ENCODE data around the gene ZNF626.
"Not testable (repeated sequence)": the region's sequence is repeated elsewhere in the genome, so short reads cannot be mapped to it uniquely, and the experiment has no call there.

ZNF626 gene

DNA sequence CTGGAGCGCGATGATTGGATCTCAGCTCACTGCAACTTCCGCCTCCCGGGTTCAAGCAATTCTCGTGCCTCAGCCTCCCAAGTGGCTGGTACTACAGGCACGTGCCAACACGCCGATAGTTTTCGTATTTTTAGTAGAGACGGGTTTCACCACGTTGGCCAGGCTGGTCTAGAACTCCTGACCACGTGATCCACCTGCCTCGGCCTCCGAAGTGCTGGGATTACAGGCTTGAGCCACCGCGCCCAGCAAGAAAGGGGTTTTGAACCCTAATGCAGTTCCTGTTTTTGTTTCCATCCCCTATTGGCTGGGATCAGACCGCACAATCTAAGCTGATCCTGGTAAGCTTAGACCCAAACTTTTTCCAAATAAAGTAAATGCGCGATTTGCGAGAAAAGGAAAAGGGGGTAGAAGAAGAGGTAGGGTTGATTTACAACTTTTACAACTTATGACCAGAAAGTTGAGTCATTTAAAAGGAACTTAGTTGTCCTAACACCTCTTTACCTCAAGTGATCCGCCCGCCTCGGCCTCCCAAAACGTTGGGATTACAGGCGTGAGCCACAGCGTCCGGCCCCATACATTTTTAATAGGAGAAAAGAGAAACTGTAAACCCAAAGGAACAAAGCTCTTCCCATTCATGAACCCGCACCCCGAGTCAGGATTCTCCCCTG, 764 bp downstream of the ZNF626 start:
- no peak for DNase-seq (ENCODE audit: extremely low spot score)
- POLR2A ChIA-PET, result no interaction called here
- TF ChIP-seq BHLHE40 (IDR thresholded peaks at IDR 0.05; ENCODE audit: borderline replicate concordance), result no peak
- no peak for TF ChIP-seq ELF4 (IDR thresholded peaks at IDR 0.05)
- TF ChIP-seq CTBP1 (IDR thresholded peaks at IDR 0.05; ENCODE audit: borderline replicate concordance), result no peak
- no peak for TF ChIP-seq SP1 (IDR thresholded peaks at IDR 0.05)
- TF ChIP-seq TARDBP (IDR thresholded peaks at IDR 0.05), result no peak
- TF ChIP-seq L3MBTL2 (conservative IDR thresholded peaks at IDR 0.05), result no peak
- no peak for TF ChIP-seq HDGF (IDR thresholded peaks at IDR 0.05; ENCODE audit: borderline replicate concordance)
- no peak for TF ChIP-seq LEF1 (IDR thresholded peaks at IDR 0.05; ENCODE audit: borderline replicate concordance)
- TF ChIP-seq SUZ12 (IDR thresholded peaks at IDR 0.05), result no peak
- no peak for TF ChIP-seq FOXK2 (IDR thresholded peaks at IDR 0.05)
- no peak for TF ChIP-seq FOXM1 (IDR thresholded peaks at IDR 0.05; ENCODE audit: borderline replicate concordance)
- no peak for TF ChIP-seq FOXA1 (IDR thresholded peaks at IDR 0.05)
- TF ChIP-seq ZNF384 (IDR thresholded peaks at IDR 0.05), result no peak
- TF ChIP-seq PKNOX1 (IDR thresholded peaks at IDR 0.05), result no peak
- TF ChIP-seq ARNT (IDR thresholded peaks at IDR 0.05), result no peak
- TF ChIP-seq NFRKB (IDR thresholded peaks at IDR 0.05), result no peak
- CTCF ChIA-PET, result no interaction called here

GRCh38 chr19:20640545-20640944, 20.8 kb downstream of the ZNF626 start:
- DNase-seq (ENCODE audit: extremely low spot score), result no peak
- ChIA-PET CTCF (no interaction called here), POLR2A (no interaction called here)
- TF ChIP-seq FOXM1 (IDR thresholded peaks at IDR 0.05; ENCODE audit: borderline replicate concordance), result no peak
- TF ChIP-seq L3MBTL2 (conservative IDR thresholded peaks at IDR 0.05), result no peak
- no peak for TF ChIP-seq FOXK2 (IDR thresholded peaks at IDR 0.05)
- TF ChIP-seq ARNT (IDR thresholded peaks at IDR 0.05), result no peak
- no peak for TF ChIP-seq TARDBP (IDR thresholded peaks at IDR 0.05)
- no peak for TF ChIP-seq SUZ12 (IDR thresholded peaks at IDR 0.05)
- TF ChIP-seq ELF4 (IDR thresholded peaks at IDR 0.05), result no peak
- TF ChIP-seq SP1 (IDR thresholded peaks at IDR 0.05), result no peak
- no peak for TF ChIP-seq BHLHE40 (IDR thresholded peaks at IDR 0.05; ENCODE audit: borderline replicate concordance)
- TF ChIP-seq HDGF (IDR thresholded peaks at IDR 0.05; ENCODE audit: borderline replicate concordance), result no peak
- no peak for TF ChIP-seq CTBP1 (IDR thresholded peaks at IDR 0.05; ENCODE audit: borderline replicate concordance)
- TF ChIP-seq PKNOX1 (IDR thresholded peaks at IDR 0.05), result no peak
- no peak for TF ChIP-seq FOXA1 (IDR thresholded peaks at IDR 0.05)
- TF ChIP-seq NFRKB (IDR thresholded peaks at IDR 0.05), result no peak
- no peak for TF ChIP-seq ZNF384 (IDR thresholded peaks at IDR 0.05)
- TF ChIP-seq LEF1 (IDR thresholded peaks at IDR 0.05; ENCODE audit: borderline replicate concordance), result no peak

- ChIA-PET CTCF (no interaction called here), POLR2A (no interaction called here)
- no peak for DNase-seq (ENCODE audit: extremely low spot score)
- no peak for TF ChIP-seq ZNF384 (IDR thresholded peaks at IDR 0.05)
- TF ChIP-seq SUZ12 (IDR thresholded peaks at IDR 0.05), result no peak
Observed at GRCh38 chr19:20640023-20640422, 21.3 kb downstream of the ZNF626 start.

DNA sequence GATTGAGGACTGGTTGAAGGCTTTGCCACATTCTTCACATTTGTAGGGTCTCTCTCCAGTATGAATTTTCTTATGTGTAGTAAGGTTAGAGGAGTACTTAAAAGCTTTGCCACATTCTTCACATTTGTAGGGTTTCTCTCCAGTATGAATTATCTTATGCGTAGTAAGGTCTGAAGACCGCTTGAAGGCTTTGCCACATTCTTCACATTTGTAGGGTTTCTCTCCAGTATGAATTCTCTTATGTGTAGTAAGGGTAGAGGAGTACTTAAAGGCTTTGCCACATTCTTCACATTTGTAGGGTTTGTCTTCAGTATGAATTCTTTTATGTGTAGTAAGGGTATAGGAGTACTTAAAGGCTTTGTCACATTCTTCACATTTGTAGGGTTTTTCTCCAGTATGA, 36.8 kb downstream of the ZNF626 start:
- CTCF ChIA-PET, result not testable (repeated sequence)

GRCh38 chr19:20616071-20616470, 45.3 kb downstream of the ZNF626 start:
- no peak for DNase-seq (ENCODE audit: extremely low spot score)
- CTCF ChIA-PET, result no interaction called here
- TF ChIP-seq LEF1 (IDR thresholded peaks at IDR 0.05; ENCODE audit: borderline replicate concordance) (no peak), ARNT (IDR thresholded peaks at IDR 0.05) (no peak), ZNF384 (IDR thresholded peaks at IDR 0.05) (no peak), PKNOX1 (IDR thresholded peaks at IDR 0.05) (no peak), CTBP1 (IDR thresholded peaks at IDR 0.05; ENCODE audit: borderline replicate concordance) (no peak), HDGF (IDR thresholded peaks at IDR 0.05; ENCODE audit: borderline replicate concordance) (no peak), SP1 (IDR thresholded peaks at IDR 0.05) (no peak)
- POLR2A ChIA-PET, result no interaction called here

More for the DNA sequence above, 36.8 kb downstream of the ZNF626 start:
- POLR2A ChIA-PET; DNase-seq (ENCODE audit: extremely low spot score): not testable (repeated sequence)

GRCh38 chr19:20614971-20615370, 46.4 kb downstream of the ZNF626 start:
- DNase-seq (ENCODE audit: extremely low spot score); CTCF ChIA-PET; POLR2A ChIA-PET: not testable (repeated sequence)

DNA sequence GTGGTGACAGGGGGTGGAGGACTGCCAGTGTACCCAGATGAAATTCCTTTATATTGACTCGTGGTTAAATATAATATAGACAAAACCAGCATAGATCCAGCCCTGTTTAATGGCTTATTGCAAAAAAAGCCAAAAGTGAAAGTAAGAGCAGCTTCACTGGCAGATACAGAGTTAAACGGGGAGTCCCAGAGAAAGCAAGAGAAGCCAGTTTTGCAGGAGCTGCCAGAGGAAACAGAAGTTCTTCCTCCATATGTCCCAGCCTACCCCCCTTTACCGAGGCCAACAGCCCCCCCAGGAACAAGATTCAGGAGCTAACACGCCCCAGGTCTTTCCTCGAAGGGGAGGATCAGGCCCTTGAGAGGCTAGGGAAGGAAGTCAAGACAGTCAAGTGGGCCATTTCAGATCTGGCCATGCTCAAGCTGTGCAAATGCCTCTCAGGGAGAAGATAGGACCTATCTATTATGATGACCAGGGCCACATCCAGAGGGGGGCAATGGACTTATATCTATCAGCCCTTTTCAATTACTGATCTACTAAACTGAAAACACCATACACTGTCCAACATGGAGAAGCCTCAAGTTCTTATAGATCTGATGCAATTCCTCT, 48.6 kb downstream of the ZNF626 start:
- CTCF ChIA-PET, result no interaction called here
- POLR2A ChIA-PET, result no interaction called here
- no peak for DNase-seq (ENCODE audit: extremely low spot score)
- TF ChIP-seq HDGF (IDR thresholded peaks at IDR 0.05; ENCODE audit: borderline replicate concordance) (no peak), FOXA1 (IDR thresholded peaks at IDR 0.05) (no peak), FOXM1 (IDR thresholded peaks at IDR 0.05; ENCODE audit: borderline replicate concordance) (no peak), CTBP1 (IDR thresholded peaks at IDR 0.05; ENCODE audit: borderline replicate concordance) (no peak), NFRKB (IDR thresholded peaks at IDR 0.05) (no peak), PKNOX1 (IDR thresholded peaks at IDR 0.05) (no peak), TARDBP (IDR thresholded peaks at IDR 0.05) (no peak), FOXK2 (IDR thresholded peaks at IDR 0.05) (no peak), SUZ12 (IDR thresholded peaks at IDR 0.05) (no peak), BHLHE40 (IDR thresholded peaks at IDR 0.05; ENCODE audit: borderline replicate concordance) (no peak), ZNF384 (IDR thresholded peaks at IDR 0.05) (no peak), SP1 (IDR thresholded peaks at IDR 0.05) (no peak), L3MBTL2 (conservative IDR thresholded peaks at IDR 0.05) (no peak), ARNT (IDR thresholded peaks at IDR 0.05) (no peak), ELF4 (IDR thresholded peaks at IDR 0.05) (no peak), LEF1 (IDR thresholded peaks at IDR 0.05; ENCODE audit: borderline replicate concordance) (no peak)

All from HEK293T (cell line).